Prostate gland (tissue), 2 donors: ENCODE measurements around the gene ARPP19. TPM values are rescaled to one million over a fixed set of nuclear protein-coding genes. Genes with fewer than 3 reads are reported as not detected.

Source experiments
- DNase-seq: peaks from one replicate; pipeline ENCODE4 v3.0.0-alpha.2; 2019; ENCODE audit warnings: low spot score
- H3K27ac ChIP-seq, 2 donors: fragments of 200-600 bp; sonication (generic); 2 replicates each; pipeline ENCODE4 v1.5.1; 2017 to 2019
- H3K27me3 ChIP-seq: fragments of 200-600 bp; sonication (generic); replicated peaks from 2 replicates; pipeline ENCODE4 v1.5.1; 2019; ENCODE audit not compliant: insufficient read depth
- H3K36me3 ChIP-seq, 2 donors: fragments of 200-600 bp; sonication (generic); 1 replicate in 1 of 2; 2 replicates in 1 of 2; pipeline versions ENCODE4 v1.5.1 to v1.8.1; 2017 to 2019
- H3K4me1 ChIP-seq: fragments of 200-600 bp; sonication (generic); replicated peaks from 2 replicates; pipeline ENCODE4 v1.5.1; 2019
- H3K4me3 ChIP-seq, 2 donors: fragments of 200-600 bp; sonication (generic); 2 replicates each; pipeline ENCODE4 v1.5.1; 2017 to 2019
- H3K9me3 ChIP-seq: fragments of 200-600 bp; sonication (generic); 2 replicates; pipeline ENCODE4 v1.5.1; 2017
- CTCF ChIP-seq, 4 experiments: fragments of 200-600 bp in 2 of 4; fragments of 450-650 bp in 2 of 4; sonication (generic) in 2 of 4; IDR thresholded peaks; 1 replicate in 3 of 4; 2 replicates in 1 of 4; pipeline ENCODE4 v1.5.1; 2016 to 2019; ENCODE audit warnings: antibody characterized with exemption in 4 of 4, mild to moderate bottlenecking in 2 of 4, moderate library complexity in 2 of 4
- POLR2A ChIP-seq: fragments of 450-650 bp; IDR thresholded peaks from one replicate; pipeline ENCODE4 v1.6.1; 2016; ENCODE audit warnings: antibody characterized with exemption, mild to moderate bottlenecking
- POLR2AphosphoS5 ChIP-seq: sonication (generic); formaldehyde crosslinking; IDR thresholded peaks from one replicate; pipeline ENCODE4 v1.6.1; 2017; ENCODE audit warnings: antibody characterized with exemption
- WGBS: methylation state at CpG from one replicate; pipeline ENCODE4 v1.1.5; 2018; 5-methylcytosine and 5-hydroxymethylcytosine counted together
- intact Hi-C: fragments of 100-400 bp; cut with DNase I; formaldehyde crosslinking; loops from one replicate; pipeline ENCODE4 v1.14.2; 2022
- total RNA-seq, 2 donors: library from RNA; depleted of rRNA; stranded (reverse); fragments of >200 nt; gene quantifications; one replicate each; pipeline ENCODE4 v1.1.0, GENCODE V29; 2016

The ARPP19 gene
- total RNA-seq, 2 donors from 2014 or later = 86.9 to 130 TPM

GRCh38 chr15:52559022-52559421, 9.8 kb downstream of the ARPP19 start:
- H3K4me3 ChIP-seq = no peak overlapping the region
- TF ChIP-seq POLR2AphosphoS5 (no peak), POLR2A (no peak), CTCF (IDR thresholded peaks at IDR 0.05) (no peak)
- no peaks in the 10 kb centered on the region for H3K36me3 ChIP-seq
- DNase-seq = no peak
- H3K9me3 ChIP-seq = no peaks in the 10 kb centered on the region
- intact Hi-C loops = no loop called here
- no peak overlapping the region for H3K27ac ChIP-seq
- no peaks in the 10 kb centered on the region for H3K4me1 ChIP-seq
- no peaks in the 10 kb centered on the region for H3K27me3 ChIP-seq
- whole genome bisulfite sequencing = 95% methylated on average over 6 of the region's 6 CpGs

GRCh38 chr15:52558196-52558595, 10.6 kb downstream of the ARPP19 start:
- no peak for TF ChIP-seq POLR2A
- TF ChIP-seq POLR2AphosphoS5 = no peak
- no peak for TF ChIP-seq CTCF (IDR thresholded peaks at IDR 0.05)
- intact Hi-C loops = no loop called here
- H3K27me3 ChIP-seq = no peaks in the 10 kb centered on the region
- H3K4me1 ChIP-seq = no peaks in the 10 kb centered on the region
- WGBS = 79% methylated on average over 5 of the region's 5 CpGs
- no peak overlapping the region for H3K27ac ChIP-seq
- no peak overlapping the region for H3K4me3 ChIP-seq
- H3K36me3 ChIP-seq = no peaks in the 10 kb centered on the region
- no peak for DNase-seq
- no peaks in the 10 kb centered on the region for H3K9me3 ChIP-seq

- Histone ChIP-seq H3K4me3 (no peak overlapping the region), H3K27ac (no peak overlapping the region), H3K4me1 (no peaks in the 10 kb centered on the region), H3K9me3 (no peaks in the 10 kb centered on the region), H3K27me3 (no peaks in the 10 kb centered on the region), H3K36me3 (no peaks in the 10 kb centered on the region)
- DNase-seq = no peak
- intact Hi-C loops = no loop called here
- no peak for TF ChIP-seq CTCF (IDR thresholded peaks at IDR 0.05)
- no peak for TF ChIP-seq POLR2AphosphoS5
- TF ChIP-seq POLR2A = no peak
These were observed 11.6 kb downstream of the ARPP19 start for GRCh38 chr15:52557274-52557641.

GRCh38 chr15:52556524-52557273, 12.1 kb downstream of the ARPP19 start:
- WGBS = 83% methylated on average over 3 of the region's 3 CpGs
- H3K27ac ChIP-seq = no peak overlapping the region
- H3K9me3 ChIP-seq = no peaks in the 10 kb centered on the region
- DNase-seq = no peak
- H3K4me1 ChIP-seq = no peaks in the 10 kb centered on the region
- TF ChIP-seq CTCF (IDR thresholded peaks at IDR 0.05) (no peak), POLR2A (no peak)
- intact Hi-C loops = no loop called here
- no peak overlapping the region for H3K4me3 ChIP-seq
- peaks cover 0 to 1% of the 10 kb centered on the region in 2 donors for H3K36me3 ChIP-seq
- H3K27me3 ChIP-seq = no peaks in the 10 kb centered on the region

GRCh38 chr15:52552303-52552702, 16.5 kb downstream of the ARPP19 start:
- Histone ChIP-seq H3K4me3 (no peak overlapping the region), H3K4me1 (no peaks in the 10 kb centered on the region), H3K27ac (no peak overlapping the region), H3K9me3 (no peaks in the 10 kb centered on the region), H3K36me3 (peaks cover 4 to 7% of the 10 kb centered on the region in 2 donors), H3K27me3 (no peaks in the 10 kb centered on the region)
- no peak for DNase-seq
- intact Hi-C loops = no loop called here
- TF ChIP-seq CTCF (IDR thresholded peaks at IDR 0.05) (no peak), POLR2A (no peak), POLR2AphosphoS5 (no peak)
- 69% methylated on average over 2 of the region's 2 CpGs for WGBS
